ENCODE measurements around the gene SPATA21.
A peak's percentile ranks its signal among the peaks of the same experiment; 100 is the strongest.

The SPATA21 gene

GRCh38 chr1:16450863-16451481, 13.7 kb upstream of the SPATA21 start:
- DNase-seq = no peak

- no peak for DNase-seq
Measured at GRCh38 chr1:16449666-16450065, 12.4 kb upstream of the SPATA21 start.

DNA sequence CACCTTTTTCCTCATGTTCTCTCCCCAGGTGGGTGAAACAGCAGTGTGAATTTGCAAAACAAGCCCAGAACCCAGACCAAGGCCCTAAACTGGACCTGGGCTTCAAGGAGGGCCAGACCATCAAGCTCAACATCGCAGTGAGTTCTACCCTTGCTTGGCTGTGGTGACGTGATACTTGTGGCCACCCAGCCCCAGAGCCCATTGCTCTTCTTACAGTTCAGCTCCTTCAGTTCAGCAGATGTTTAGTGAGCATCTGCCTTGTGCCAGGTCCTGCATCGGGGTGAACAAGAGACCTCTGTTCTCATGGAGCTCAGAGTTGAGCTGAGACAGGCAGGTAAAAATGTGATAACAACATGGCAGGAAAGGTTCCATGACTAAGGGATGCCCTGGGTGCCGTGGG, 11.8 kb upstream of the SPATA21 start:
- no peak for DNase-seq

DNA sequence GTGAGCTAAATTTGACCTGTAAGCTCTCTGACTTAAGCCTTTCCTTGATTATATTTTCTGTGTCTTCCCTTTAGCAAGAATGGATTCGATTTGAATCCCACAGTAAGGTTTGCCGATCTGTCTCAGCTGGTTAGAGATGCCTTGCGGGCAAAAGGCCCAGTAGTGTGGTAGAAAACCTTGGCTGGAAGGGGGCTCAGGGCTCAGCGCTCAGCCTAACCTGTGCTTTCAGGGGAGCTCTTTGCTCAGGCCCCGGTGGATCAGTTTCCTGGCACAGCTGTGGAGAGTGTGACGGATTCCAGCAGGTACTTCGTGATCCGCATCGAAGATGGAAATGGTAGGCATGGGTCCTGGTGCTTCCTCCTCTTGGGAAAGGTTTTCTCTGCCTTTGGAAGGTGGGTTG, 10.4 kb upstream of the SPATA21 start:
- DNase-seq = no peak

DNA sequence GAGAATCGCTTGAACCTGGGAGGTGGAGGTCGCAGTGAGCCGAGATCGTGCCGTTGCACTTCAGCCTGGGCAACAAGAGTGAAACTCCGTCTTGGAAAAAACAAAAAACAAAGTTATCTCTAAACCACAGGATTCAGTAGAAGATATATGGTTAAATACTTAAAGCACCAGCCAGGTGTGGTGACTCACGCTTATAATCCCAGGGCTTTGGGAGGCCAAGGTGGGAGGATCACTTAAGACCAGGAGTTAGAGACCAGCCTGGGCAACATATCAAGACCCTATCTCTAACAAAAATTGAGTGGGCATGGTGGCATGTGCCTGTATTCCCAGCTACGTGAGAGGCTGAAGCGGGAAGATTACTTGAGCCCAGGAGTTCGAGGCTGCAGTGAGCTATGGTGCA, 8.9 kb upstream of the SPATA21 start:
- DNase-seq = no peak

- DNase-seq = no peak
Measured at GRCh38 chr1:16445052-16445451, 7.8 kb upstream of the SPATA21 start.

DNA sequence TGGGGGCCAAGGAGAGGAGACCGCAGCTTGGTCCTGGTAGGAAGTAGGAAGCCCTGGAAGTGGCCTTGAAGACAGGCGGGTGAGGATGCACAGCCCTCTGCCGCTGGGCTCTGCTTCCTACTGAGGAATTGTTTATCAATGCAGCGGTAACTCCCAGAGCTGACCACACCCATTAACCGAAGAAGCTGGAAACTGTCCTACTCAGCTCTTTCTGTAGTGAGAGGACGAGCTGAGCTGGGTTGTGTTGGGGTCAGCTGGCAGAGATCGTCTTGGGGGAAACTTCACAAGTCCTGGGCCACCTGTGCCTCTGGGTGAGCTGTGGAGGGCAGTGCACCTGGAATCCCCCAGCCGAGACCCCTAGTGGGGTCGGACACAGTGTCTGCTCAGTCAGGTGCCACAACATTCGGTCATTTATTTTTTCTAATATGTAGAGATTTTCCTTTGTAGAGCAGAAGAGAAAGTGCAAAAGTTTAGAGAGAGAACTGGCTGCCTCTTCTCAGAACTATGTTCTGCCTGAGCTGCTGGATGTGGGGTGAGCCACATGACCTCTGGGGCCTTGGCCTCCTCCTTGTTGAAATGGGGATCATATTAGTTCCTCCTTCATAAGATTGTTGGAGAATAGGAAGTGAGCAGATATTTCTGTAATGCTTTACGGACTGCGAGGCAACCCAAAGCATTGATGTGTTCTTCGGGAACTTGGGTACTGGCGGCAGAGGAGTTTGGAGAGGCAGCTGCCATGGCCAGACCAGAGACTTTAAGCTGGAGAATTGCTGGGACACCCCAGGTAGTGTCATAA, 6.9 kb upstream of the SPATA21 start:
- DNase-seq = no peak

- DNase-seq = no peak
Measured at GRCh38 chr1:16442941-16443340, 5.7 kb upstream of the SPATA21 start.

DNA sequence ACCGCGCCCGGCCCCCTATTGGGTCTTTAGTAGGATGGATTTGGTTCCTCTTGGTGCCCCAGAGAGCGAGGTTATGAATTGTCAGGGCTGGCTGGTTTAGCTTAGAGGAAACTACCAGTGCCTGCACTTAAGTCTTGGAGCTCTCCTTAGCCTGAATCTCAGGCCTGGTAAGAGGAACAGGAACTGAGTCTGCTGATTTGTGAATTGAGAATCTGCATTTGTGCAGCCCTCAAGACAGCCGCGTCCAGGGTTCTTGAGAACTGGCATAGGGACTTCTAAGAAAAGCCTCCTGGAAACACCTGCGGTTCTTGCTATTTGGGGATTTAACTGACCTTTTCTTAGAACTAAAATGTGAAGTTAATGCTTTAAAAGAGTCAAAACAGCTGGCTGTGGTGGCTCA, 5.0 kb upstream of the SPATA21 start:
- DNase-seq = no peak

- no peak for DNase-seq
Measured at GRCh38 chr1:16441282-16441665, 4.0 kb upstream of the SPATA21 start.

- DNase-seq = peak; percentile 90
Measured at GRCh38 chr1:16440470-16441281, 3.5 kb upstream of the SPATA21 start, which contains the start of gene NECAP2. Gene NECAP2, plus strand, starts transcription at chr1:16440724. Its CDS starts 38 bp downstream, at chr1:16440762.

- DNase-seq = no peak
Measured at GRCh38 chr1:16440131-16440469, 2.9 kb upstream of the SPATA21 start.

- no peak for DNase-seq
Measured at GRCh38 chr1:16438924-16439323, 1.7 kb upstream of the SPATA21 start.

DNA sequence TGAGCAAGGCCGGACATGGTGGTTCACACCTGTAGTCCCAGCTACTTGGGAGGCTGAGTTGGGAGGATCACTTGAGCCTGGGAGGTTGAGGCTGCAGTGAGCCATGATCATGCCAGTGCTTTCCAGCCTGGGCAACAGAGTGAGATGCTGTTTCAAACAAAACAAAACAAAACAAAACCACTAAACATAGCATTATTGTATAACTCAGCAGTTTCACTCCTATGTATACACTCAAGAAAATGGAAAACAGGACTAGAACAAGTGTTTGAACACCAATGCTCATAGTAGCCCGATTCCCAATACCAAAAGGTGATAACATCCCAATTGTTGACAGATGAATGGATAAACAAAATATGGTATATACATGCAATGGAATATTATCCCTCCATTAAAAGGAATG, 1.3 kb upstream of the SPATA21 start:
- no peak for DNase-seq

DNA sequence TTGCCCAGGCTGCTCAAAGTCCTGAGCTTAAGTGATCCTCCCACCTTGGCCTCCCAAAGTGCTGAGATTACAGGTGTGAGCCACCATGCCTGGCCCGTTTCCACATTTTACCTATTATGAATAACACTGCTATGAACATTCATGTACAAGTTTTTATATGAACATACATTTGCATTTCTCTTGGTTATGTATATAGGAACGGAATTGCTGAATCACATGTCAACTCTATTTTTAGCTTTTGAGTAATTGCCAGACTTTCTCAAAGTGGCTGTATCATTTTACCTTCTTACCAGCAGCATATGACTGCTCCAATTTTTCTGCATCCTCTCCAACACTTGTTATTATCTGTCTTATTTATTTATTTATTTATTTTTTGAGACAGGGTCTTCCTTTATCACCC, 2.7 kb downstream of the SPATA21 start:
- DNase-seq = no peak

DNA sequence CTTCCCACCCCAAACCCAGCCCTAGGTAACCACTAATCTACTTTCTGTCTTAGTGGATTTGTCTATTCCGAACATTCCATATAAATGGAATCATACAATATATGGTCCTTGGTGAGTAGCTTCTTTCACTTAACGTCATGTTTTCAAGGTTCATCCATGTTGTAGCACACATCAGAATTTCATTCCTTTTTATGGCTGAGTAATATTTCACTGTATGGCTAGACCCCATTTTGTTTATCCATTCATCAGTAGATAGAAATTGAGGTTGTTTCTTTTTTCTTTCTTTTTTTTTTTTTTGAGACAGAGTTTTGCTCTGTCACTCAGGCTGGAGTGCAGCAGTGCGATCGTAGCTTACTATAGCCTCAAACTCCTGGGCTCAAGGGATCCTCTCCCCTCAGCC, 3.2 kb downstream of the SPATA21 start:
- DNase-seq = no peak

DNA sequence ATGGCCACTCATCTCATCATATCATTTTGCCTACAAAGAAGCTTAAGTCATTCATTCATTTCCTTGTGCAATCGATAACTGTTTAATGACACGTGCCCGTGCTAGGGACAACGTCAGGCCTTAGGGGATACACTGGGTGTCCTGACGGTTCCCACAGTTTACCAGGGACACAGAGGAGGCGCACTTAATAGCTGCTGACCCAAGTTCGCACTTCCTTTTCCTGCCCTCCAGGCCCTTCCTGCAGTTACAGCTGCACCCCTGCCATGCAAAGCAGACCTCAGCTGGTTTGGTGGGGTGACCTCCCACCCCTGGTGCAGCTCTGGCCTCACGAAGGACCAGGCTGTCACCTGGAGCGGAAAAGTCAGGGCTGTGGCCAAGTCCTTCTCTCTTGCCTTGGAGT, 4.2 kb downstream of the SPATA21 start:
- DNase-seq = no peak

GRCh38 chr1:16430606-16431005, 6.6 kb downstream of the SPATA21 start:
- no peak for DNase-seq

DNA sequence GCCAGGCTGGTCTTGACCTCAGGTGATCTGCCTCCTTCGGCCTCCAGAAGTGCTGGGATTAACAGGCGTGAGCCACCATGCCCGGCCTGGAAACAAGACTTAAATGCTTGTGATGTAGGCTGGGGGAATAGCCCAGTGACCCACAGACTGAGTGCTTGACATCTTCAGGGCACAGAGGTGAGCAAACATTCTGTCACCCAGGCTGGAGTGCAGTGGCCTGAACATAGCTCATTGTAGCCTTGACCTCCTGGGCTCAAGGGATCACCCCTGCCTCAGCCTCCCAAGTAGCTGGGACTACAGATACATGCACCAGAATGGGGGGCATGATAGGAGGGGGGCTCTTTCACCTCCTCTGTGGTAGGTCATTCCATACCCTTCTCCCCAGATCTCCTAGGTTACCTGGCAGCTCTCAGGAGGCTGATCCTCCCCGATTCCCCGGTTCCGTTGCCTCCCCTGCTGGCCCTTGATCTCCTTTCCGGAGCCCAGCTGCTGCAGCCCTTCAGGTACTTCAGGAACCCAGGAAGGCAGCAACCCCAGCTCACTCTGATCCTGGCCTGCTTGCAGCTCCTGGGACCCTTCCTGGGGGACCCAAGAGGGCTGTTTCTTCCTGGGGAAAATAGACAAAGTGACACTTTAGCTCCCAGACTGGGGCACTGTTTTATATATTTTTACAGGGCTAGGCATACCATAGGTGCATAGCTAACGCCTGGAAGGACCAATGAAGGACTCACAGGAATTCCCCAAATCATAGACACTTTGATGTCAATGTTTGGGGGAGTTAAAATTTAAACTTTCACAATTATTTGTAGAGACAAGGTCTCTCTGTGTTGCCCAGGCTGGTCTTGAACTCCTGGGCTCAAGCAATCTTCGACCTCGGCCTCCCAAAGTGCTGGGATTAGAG, 11.8 kb downstream of the SPATA21 start:
- no peak for DNase-seq

DNA sequence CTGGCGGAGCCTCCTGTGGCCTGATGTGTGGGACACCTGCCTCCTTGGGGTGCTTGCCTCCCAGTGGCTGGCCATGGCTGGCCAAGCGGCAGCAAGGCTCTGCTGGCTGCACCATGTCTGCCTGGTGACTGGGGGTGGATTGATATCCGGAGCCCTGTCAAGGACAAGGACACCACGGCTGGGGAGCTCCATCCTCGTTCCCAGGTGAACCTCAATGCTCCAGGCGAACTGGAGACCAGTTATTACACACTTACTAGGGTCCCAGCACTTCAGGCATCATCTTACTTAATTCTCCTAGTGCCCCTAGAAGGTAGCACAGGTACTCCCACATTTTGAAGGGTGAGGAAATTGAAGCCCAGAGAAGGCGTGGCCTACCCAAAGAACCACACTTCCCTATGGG, 15.2 kb downstream of the SPATA21 start:
- no peak for DNase-seq

DNA sequence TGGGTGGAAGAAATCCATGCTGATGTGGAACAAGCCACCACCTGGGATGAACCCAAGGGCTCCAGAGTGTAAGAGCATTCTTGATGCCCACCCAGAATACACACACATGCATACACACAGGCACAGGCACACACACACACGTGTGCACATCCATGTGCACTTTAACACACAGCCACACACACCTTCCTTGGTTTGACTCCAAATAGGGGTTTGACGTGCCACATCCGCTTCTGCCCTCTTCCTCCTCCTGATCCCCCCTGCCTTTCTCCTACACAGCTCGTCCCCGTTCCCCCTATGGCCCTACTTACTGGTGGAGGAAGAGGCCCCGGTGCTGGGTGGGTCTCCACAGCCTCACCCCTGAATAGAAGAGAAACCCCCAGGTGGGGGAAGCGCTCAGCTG, 16.0 kb downstream of the SPATA21 start:
- no peak for DNase-seq

- no peak for DNase-seq
Measured at GRCh38 chr1:16420424-16421118, 16.7 kb downstream of the SPATA21 start.

All from NCI-H2171 (cell line).